Stimulated activated CD4-positive, alpha-beta T cell treated with anti-CD3 and anti-CD28 coated beads, Interleukin-15, amount 100 ng/mL, for 24 hours (primary cell): ENCODE results near the gene SLC2A4.
"Not testable (repeated sequence)": the region's sequence is repeated elsewhere in the genome, so short reads cannot be mapped to it uniquely, and the experiment has no call there.

ENCODE experiments used
- DNase-seq: peaks from one replicate; pipeline ENCODE4 v3.0.0-alpha.2; 2020

Gene SLC2A4

DNA sequence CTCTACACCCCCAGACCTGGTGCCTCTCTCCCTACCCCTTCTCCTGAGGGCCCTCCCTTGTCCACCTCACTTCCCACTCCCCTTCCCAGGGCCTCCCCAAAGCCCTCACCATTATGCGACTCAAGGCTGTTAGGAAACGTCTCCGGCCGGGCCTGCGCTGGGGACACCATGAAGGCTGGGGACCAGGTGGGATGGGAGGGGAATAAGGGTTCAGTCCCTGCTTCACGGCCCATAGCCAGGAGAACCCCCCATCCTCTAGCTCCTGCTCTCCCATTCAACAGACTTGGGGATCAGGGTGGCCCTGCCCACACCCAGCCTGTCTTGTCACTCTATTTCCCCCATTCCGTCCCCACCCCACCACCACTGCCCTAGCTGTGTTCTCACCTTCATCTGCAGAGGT lies 45.5 kb downstream of the SLC2A4 start:
- no peak for DNase-seq

GRCh38 chr17:7327501-7327900 lies 46.0 kb downstream of the SLC2A4 start:
- DNase-seq: no peak

GRCh38 chr17:7328009-7328408 lies 46.5 kb downstream of the SLC2A4 start:
- DNase-seq: no peak

- DNase-seq: no peak
Observed at GRCh38 chr17:7328840-7329373, 47.4 kb downstream of the SLC2A4 start, which contains the start of gene NEURL4. Gene NEURL4 (minus strand): TSS chr17:7329335. CDS start chr17:7329312, 23 bp downstream.

GRCh38 chr17:7329374-7329996 lies 48.0 kb downstream of the SLC2A4 start:
- DNase-seq: peak; percentile 98

DNA sequence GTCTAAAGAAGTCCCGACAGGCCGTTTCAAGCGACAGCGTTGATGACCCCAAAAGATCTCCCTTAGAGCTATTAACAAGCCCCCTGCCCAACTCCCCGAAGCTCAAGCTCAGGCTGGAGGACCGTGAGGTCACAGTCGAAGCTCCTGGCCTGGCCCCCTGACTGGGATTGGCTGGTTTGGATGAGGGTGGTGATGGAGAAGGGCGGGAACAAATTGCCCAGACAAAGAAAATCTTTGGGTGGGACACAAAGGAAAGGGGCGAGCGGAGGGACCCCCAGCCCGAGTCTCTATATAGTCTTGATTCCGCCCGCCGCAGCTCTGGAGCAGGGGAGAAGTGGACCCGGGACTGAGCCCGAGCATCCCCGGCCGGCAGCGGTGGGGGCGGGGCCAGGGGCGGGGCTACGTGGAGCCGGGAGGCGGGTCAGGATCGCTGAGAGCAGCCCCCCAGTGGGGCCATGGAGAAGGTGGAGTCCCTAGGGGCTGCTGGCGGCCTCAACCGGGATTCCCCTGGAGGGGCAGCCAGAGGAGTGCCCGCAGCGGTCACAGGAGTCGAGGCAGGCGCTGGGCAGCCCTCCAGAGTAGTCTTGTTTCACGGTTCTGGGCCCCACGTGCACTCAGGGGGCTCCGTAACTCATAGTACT lies 48.6 kb downstream of the SLC2A4 start:
- peak; percentile 87 for DNase-seq

DNA sequence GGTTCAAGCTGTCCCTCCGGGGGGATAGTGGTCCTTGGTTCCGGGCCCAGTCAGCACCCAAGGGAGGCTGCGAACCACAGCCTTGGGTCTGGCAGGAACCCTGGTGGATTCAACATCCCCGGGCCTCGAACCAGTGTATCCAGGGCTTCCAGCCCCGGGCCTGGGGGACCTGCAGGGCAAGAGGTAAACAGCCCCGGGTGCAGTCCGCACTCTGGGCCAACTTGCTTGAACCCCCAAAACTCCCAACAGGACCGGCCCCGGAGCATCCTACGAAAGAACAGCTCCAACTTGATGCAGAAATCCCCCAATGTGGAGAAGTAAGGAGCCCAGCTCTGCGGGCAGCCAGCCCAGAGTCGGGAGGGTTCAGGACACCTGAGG lies 49.1 kb downstream of the SLC2A4 start:
- DNase-seq: no peak

- no peak for DNase-seq
Observed at GRCh38 chr17:7332111-7332510, 50.6 kb downstream of the SLC2A4 start.

DNA sequence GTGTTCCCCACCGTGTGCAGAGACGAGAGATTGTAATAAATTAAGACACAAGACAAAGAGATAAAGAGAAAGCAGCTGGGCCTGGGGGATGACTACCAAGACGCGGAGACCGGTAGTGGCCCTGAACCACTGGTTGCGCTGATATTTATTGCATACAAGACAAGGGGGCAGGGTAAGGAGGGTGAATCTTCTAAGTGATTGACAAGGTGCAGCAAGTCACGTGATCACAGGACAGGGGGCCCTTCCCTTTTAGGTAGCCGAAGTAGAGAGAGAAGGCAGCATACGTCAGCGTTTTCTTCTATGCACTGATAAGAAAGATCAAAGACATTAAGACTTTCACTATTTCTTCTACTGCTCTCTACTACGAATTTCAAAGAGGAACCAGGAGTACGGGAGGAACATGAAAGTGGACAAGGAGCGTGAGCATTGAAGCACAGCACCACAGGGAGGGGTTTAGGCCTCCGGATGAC lies 51.1 kb downstream of the SLC2A4 start:
- DNase-seq: peak; percentile 56

GRCh38 chr17:7334938-7335538 lies 53.5 kb downstream of the SLC2A4 start:
- DNase-seq: no peak

GRCh38 chr17:7335765-7336164 lies 54.2 kb downstream of the SLC2A4 start:
- DNase-seq: not testable (repeated sequence)

- peak; percentile 95 for DNase-seq
Observed at GRCh38 chr17:7336240-7337175, 55.0 kb downstream of the SLC2A4 start, which contains the start of gene ACAP1. Gene ACAP1 (plus strand): TSS chr17:7336529. CDS start chr17:7336735, 206 bp downstream.

DNA sequence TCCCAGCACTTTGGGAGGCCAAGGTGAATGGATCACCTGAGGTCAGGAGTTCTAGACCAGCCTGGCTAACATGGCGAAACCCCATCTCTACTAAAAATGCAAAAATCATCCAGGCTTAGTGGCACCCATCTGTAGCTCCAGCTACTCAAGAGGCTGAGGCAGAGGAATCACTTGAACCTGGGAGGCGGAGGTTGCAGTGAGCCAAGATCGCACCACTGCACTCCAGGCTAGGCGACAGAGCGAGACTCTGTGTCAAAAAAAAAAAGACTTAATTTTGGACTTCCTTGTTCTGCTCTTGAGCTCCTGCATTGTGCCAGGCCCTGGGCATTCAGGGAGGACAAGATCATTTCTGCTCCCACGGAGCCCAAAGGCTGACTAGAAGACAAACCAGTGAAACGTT lies 56.1 kb downstream of the SLC2A4 start:
- not testable (repeated sequence) for DNase-seq
